ENCODE data around the gene LGALS3BP.

Gene LGALS3BP

GRCh38 chr17:78935419-78936323 is 44.1 kb downstream of the LGALS3BP start:
- H3K9me3 ChIP-seq (ENCODE audit: insufficient read depth, low read depth, low read length): no peaks in the 10 kb centered on the region
- H3K36me3 ChIP-seq (ENCODE audit: insufficient read depth, low read depth, low read length): no peaks in the 10 kb centered on the region
- peaks cover 7% of the 10 kb centered on the region for H3K4me1 ChIP-seq (ENCODE audit: insufficient read depth, low read length)
- H3K27ac ChIP-seq (ENCODE audit: low read length): no peak overlapping the region
- no peaks in the 10 kb centered on the region for H3K27me3 ChIP-seq (ENCODE audit: insufficient read depth, low read length)
- no peak overlapping the region for H3K4me3 ChIP-seq (ENCODE audit: low read length)
- H3K9ac ChIP-seq (ENCODE audit: low read depth, low read length): no peak overlapping the region

GRCh38 chr17:78934681-78935418 is 44.9 kb downstream of the LGALS3BP start:
- no peaks in the 10 kb centered on the region for H3K36me3 ChIP-seq (ENCODE audit: insufficient read depth, low read depth, low read length)
- no peak overlapping the region for H3K4me3 ChIP-seq (ENCODE audit: low read length)
- no peak overlapping the region for H3K27ac ChIP-seq (ENCODE audit: low read length)
- H3K9me3 ChIP-seq (ENCODE audit: insufficient read depth, low read depth, low read length): no peaks in the 10 kb centered on the region
- H3K9ac ChIP-seq (ENCODE audit: low read depth, low read length): no peak overlapping the region
- H3K27me3 ChIP-seq (ENCODE audit: insufficient read depth, low read length): no peaks in the 10 kb centered on the region
- H3K4me1 ChIP-seq (ENCODE audit: insufficient read depth, low read length): peaks cover 7% of the 10 kb centered on the region

GRCh38 chr17:78933959-78934568 is 45.7 kb downstream of the LGALS3BP start:
- Histone ChIP-seq H3K4me1 (ENCODE audit: insufficient read depth, low read length) (peaks cover 7% of the 10 kb centered on the region), H3K4me3 (ENCODE audit: low read length) (no peak overlapping the region), H3K9me3 (ENCODE audit: insufficient read depth, low read depth, low read length) (no peaks in the 10 kb centered on the region), H3K27ac (ENCODE audit: low read length) (no peak overlapping the region), H3K9ac (ENCODE audit: low read depth, low read length) (no peak overlapping the region), H3K36me3 (ENCODE audit: insufficient read depth, low read depth, low read length) (no peaks in the 10 kb centered on the region), H3K27me3 (ENCODE audit: insufficient read depth, low read length) (no peaks in the 10 kb centered on the region)

- no peak overlapping the region for H3K27ac ChIP-seq (ENCODE audit: low read length)
- no peak overlapping the region for H3K9ac ChIP-seq (ENCODE audit: low read depth, low read length)
- no peaks in the 10 kb centered on the region for H3K9me3 ChIP-seq (ENCODE audit: insufficient read depth, low read depth, low read length)
- peaks cover 7% of the 10 kb centered on the region for H3K4me1 ChIP-seq (ENCODE audit: insufficient read depth, low read length)
- H3K36me3 ChIP-seq (ENCODE audit: insufficient read depth, low read depth, low read length): no peaks in the 10 kb centered on the region
- H3K27me3 ChIP-seq (ENCODE audit: insufficient read depth, low read length): no peaks in the 10 kb centered on the region
- no peak overlapping the region for H3K4me3 ChIP-seq (ENCODE audit: low read length)
Measured at GRCh38 chr17:78933025-78933958, 46.4 kb downstream of the LGALS3BP start.

GRCh38 chr17:78929908-78930775 is 49.6 kb downstream of the LGALS3BP start:
- Histone ChIP-seq H3K9me3 (ENCODE audit: insufficient read depth, low read depth, low read length) (no peaks in the 10 kb centered on the region), H3K4me3 (ENCODE audit: low read length) (no peak overlapping the region), H3K9ac (ENCODE audit: low read depth, low read length) (no peak overlapping the region)

GRCh38 chr17:78925662-78926555 is 53.8 kb downstream of the LGALS3BP start:
- peaks cover 4% of the 10 kb centered on the region; the same call in 1 of the 2 replicates for H3K27me3 ChIP-seq (ENCODE audit: insufficient read depth, low read length)
- peaks cover 6% of the 10 kb centered on the region; the same call in 1 of the 2 replicates for H3K4me1 ChIP-seq (ENCODE audit: insufficient read depth, low read length)
- no peaks in the 10 kb centered on the region for H3K9me3 ChIP-seq (ENCODE audit: insufficient read depth, low read depth, low read length)
- peak overlapping the region; percentile 70; the same call in 1 of the 2 replicates for H3K9ac ChIP-seq (ENCODE audit: low read depth, low read length)
- peak overlapping the region; percentile 66; the same call in 1 of the 2 replicates for H3K4me3 ChIP-seq (ENCODE audit: low read length)
- H3K36me3 ChIP-seq (ENCODE audit: insufficient read depth, low read depth, low read length): no peaks in the 10 kb centered on the region
- H3K27ac ChIP-seq (ENCODE audit: low read length): no peak overlapping the region

More at GRCh38 chr17:78929908-78930775, 49.6 kb downstream of the LGALS3BP start:
- Histone ChIP-seq H3K27ac (ENCODE audit: low read length) (no peak overlapping the region), H3K4me1 (ENCODE audit: insufficient read depth, low read length) (peaks cover 7% of the 10 kb centered on the region), H3K27me3 (ENCODE audit: insufficient read depth, low read length) (no peaks in the 10 kb centered on the region), H3K36me3 (ENCODE audit: insufficient read depth, low read depth, low read length) (no peaks in the 10 kb centered on the region)

- H3K27me3 ChIP-seq (ENCODE audit: insufficient read depth, low read length): peaks cover 4% of the 10 kb centered on the region; the same call in 1 of the 2 replicates
- peaks cover 6% of the 10 kb centered on the region for H3K4me1 ChIP-seq (ENCODE audit: insufficient read depth, low read length)
- H3K9ac ChIP-seq (ENCODE audit: low read depth, low read length): peak within 1 kb of the TSS; percentile 79; the same call in 1 of the 2 replicates
- H3K27ac ChIP-seq (ENCODE audit: low read length): no peak within 1 kb of the TSS
- no peaks in the 10 kb centered on the region for H3K36me3 ChIP-seq (ENCODE audit: insufficient read depth, low read depth, low read length)
- H3K4me3 ChIP-seq (ENCODE audit: low read length): peak within 1 kb of the TSS; percentile 70
- H3K9me3 ChIP-seq (ENCODE audit: insufficient read depth, low read depth, low read length): no peaks in the 10 kb centered on the region
Measured at GRCh38 chr17:78925234-78925633, 54.5 kb downstream of the LGALS3BP start, which contains the start of gene TIMP2. Gene TIMP2 (minus strand): TSS chr17:78925387. CDS start chr17:78925088, 299 bp downstream.

- H3K36me3 ChIP-seq (ENCODE audit: insufficient read depth, low read depth, low read length): no peaks in the 10 kb centered on the region
- H3K4me3 ChIP-seq (ENCODE audit: low read length): peak overlapping the region; percentile 70
- no peaks in the 10 kb centered on the region for H3K9me3 ChIP-seq (ENCODE audit: insufficient read depth, low read depth, low read length)
- no peak overlapping the region for H3K27ac ChIP-seq (ENCODE audit: low read length)
- H3K4me1 ChIP-seq (ENCODE audit: insufficient read depth, low read length): peaks cover 6% of the 10 kb centered on the region
- H3K9ac ChIP-seq (ENCODE audit: low read depth, low read length): peak overlapping the region; percentile 79; the same call in 1 of the 2 replicates
- peaks cover 4% of the 10 kb centered on the region; the same call in 1 of the 2 replicates for H3K27me3 ChIP-seq (ENCODE audit: insufficient read depth, low read length)
Measured at GRCh38 chr17:78924481-78925151, 55.1 kb downstream of the LGALS3BP start.

All from iPS-20b (cell line).